HepG2 (cell line): ENCODE results near the gene SLC35B3. TPM values are rescaled to one million over a fixed set of nuclear protein-coding genes. Genes with fewer than 3 reads are reported as not detected.

ENCODE experiments used
- ATAC-seq: fragments of 200-7000 bp; cut with Tn5 transposase; 3 replicates; pipeline ENCODE4 v1.9.1; 2020; ENCODE audit warnings: mild to moderate bottlenecking, moderate library complexity
- BruUV-seq: library from RNA; stranded (reverse); fragments of 400-500 nt; replicated peaks from 2 replicates; lab custom pipeline; 2021; lab: Mats Ljungman, UMichigan
- CTCF ChIA-PET: fragments of 300-600 bp; formaldehyde crosslinking; extraction: SDS; loops from one replicate; lab custom pipeline; 2021; ENCODE audit warnings: low total read pairs, inconsistent platforms, low intra/inter-chr PET ratio; lab: Yijun Ruan, JAX
- POLR2A ChIA-PET: fragments of 350-600 bp; sonication (Branson Sonifier 250); formaldehyde crosslinking; loops from one replicate; lab custom pipeline; 2020; ENCODE audit warnings: antibody characterized with exemption, inconsistent platforms; lab: Yijun Ruan, JAX
- DNase-seq: peaks from one replicate; pipeline ENCODE4 v3.0.0-alpha.2; 2015; ENCODE audit warnings: low spot score
- FAIRE-seq: peaks from 3 replicates; lab custom pipeline; 2011; peaks lifted over from hg19 to GRCh38; lab: Jason Lieb, UNC
- H2AFZ ChIP-seq: one replicate; pipeline ENCODE4 v1.6.1; 2011; ENCODE audit warnings: low read length, inconsistent platforms
- H3K27ac ChIP-seq: fragments of 300-600 bp; 3 replicates; pipeline ENCODE4 v1.8.0; 2011; ENCODE audit warnings: mixed run types, mild to moderate bottlenecking, mixed read lengths, low read length, inconsistent platforms; ENCODE audit not compliant: insufficient read depth; ENCODE audit errors: extremely low read length
- H3K27me3 ChIP-seq, 2 experiments: fragments of 200-600 bp in 1 of 2; 2 replicates in 1 of 2; 3 replicates in 1 of 2; pipeline versions ENCODE4 v1.6.0 to v1.8.0; 2011; ENCODE audit warnings: low read length in 2 of 2, mild to moderate bottlenecking in 2 of 2, moderate library complexity in 2 of 2, inconsistent platforms in 1 of 2; ENCODE audit not compliant: insufficient read depth in 2 of 2, control insufficient read depth in 1 of 2
- H3K36me3 ChIP-seq, 2 experiments: fragments of 200-600 bp in 1 of 2; replicated peaks in 1 of 2; 2 replicates in 1 of 2; 3 replicates in 1 of 2; pipeline versions ENCODE4 v1.5.1 to v1.8.0; 2011; ENCODE audit warnings: low read length in 2 of 2, inconsistent platforms in 1 of 2; ENCODE audit not compliant: insufficient read depth in 2 of 2, control insufficient read depth in 1 of 2
- H3K4me1 ChIP-seq: 2 replicates; pipeline ENCODE4 v1.5.1; 2012; ENCODE audit warnings: low read length, inconsistent platforms; ENCODE audit not compliant: insufficient read depth
- H3K4me2 ChIP-seq: 2 replicates; pipeline ENCODE4 v1.6.0; 2011; ENCODE audit warnings: low read depth, low read length, inconsistent platforms
- H3K4me3 ChIP-seq, 3 experiments: fragments of 200-600 bp in 1 of 3; sonication (generic), shearing (Covaris generic) in 1 of 3; replicated peaks in 1 of 3; 2 replicates each; pipeline ENCODE4 v1.5.1; 2011 to 2016; ENCODE audit warnings: low read length in 3 of 3, inconsistent platforms in 2 of 3, low read depth in 2 of 3, mild to moderate bottlenecking in 2 of 3, control low read depth in 1 of 3, mixed read lengths in 1 of 3; ENCODE audit not compliant: insufficient read depth in 1 of 3
- H3K79me2 ChIP-seq: one replicate; pipeline ENCODE4 v1.6.1; 2011; ENCODE audit warnings: low read length, inconsistent platforms; ENCODE audit not compliant: insufficient read depth
- H3K9ac ChIP-seq: 2 replicates; pipeline ENCODE4 v1.6.0; 2011; ENCODE audit warnings: mild to moderate bottlenecking, low read depth, low read length, inconsistent platforms; ENCODE audit not compliant: insufficient read depth
- H3K9me3 ChIP-seq: 2 replicates; pipeline ENCODE4 v1.5.1; 2012; ENCODE audit warnings: mild to moderate bottlenecking, low read length
- H4K20me1 ChIP-seq: 2 replicates; pipeline ENCODE4 v1.6.0; 2011; ENCODE audit warnings: inconsistent platforms, mild to moderate bottlenecking, low read length, moderate library complexity; ENCODE audit not compliant: insufficient read depth
- ATRX ChIP-seq: sonication (generic); formaldehyde crosslinking; IDR thresholded peaks from 2 replicates; pipeline ENCODE4 v1.4.0; 2020; ENCODE audit warnings: missing genetic modification reagents, borderline replicate concordance
- CCDC6 ChIP-seq: sonication (generic); formaldehyde crosslinking; IDR thresholded peaks from 2 replicates; pipeline ENCODE4 v1.8.1; 2022; ENCODE audit warnings: mild to moderate bottlenecking, missing genetic modification reagents, moderate library complexity
- CENPX ChIP-seq: sonication (generic); formaldehyde crosslinking; IDR thresholded peaks from 2 replicates; pipeline ENCODE4 v1.9.0; 2021; ENCODE audit warnings: mild to moderate bottlenecking, missing genetic modification reagents, moderate library complexity
- ELF1 ChIP-seq: sonication (generic); formaldehyde crosslinking; IDR thresholded peaks from 2 replicates; pipeline ENCODE4 v1.4.0; 2020; ENCODE audit warnings: missing genetic modification reagents
- ETV5 ChIP-seq: IDR thresholded peaks from 2 replicates; pipeline ENCODE4 v1.6.1; 2018; ENCODE audit warnings: missing biosample characterization, missing genetic modification reagents, inconsistent platforms, borderline replicate concordance
- GFI1 ChIP-seq: sonication (generic); formaldehyde crosslinking; IDR thresholded peaks from 2 replicates; pipeline ENCODE4 v1.5.0; 2020; ENCODE audit warnings: missing genetic modification reagents, mild to moderate bottlenecking, borderline replicate concordance
- IRF9 ChIP-seq: sonication (generic); formaldehyde crosslinking; IDR thresholded peaks from 2 replicates; pipeline ENCODE4 v1.8.0; 2022; ENCODE audit warnings: missing genetic modification reagents, mild to moderate bottlenecking, borderline replicate concordance
- KLF12 ChIP-seq: sonication (generic); formaldehyde crosslinking; IDR thresholded peaks from 2 replicates; pipeline ENCODE4 v1.4.0; 2020; ENCODE audit warnings: missing genetic modification reagents, borderline replicate concordance
- NONO ChIP-seq, 2 experiments: fragments of 450-650 bp in 1 of 2; sonication (generic) in 1 of 2; formaldehyde crosslinking in 1 of 2; IDR thresholded peaks in 1 of 2; conservative IDR thresholded peaks in 1 of 2; 2 replicates each; pipeline versions ENCODE4 v1.6.1 to v1.8.0; 2017 to 2022; ENCODE audit warnings: mild to moderate bottlenecking in 1 of 2, missing genetic modification reagents in 1 of 2, moderate library complexity in 1 of 2
- ONECUT2 ChIP-seq: sonication (generic); formaldehyde crosslinking; IDR thresholded peaks from 2 replicates; pipeline ENCODE4 v1.4.0; 2020; ENCODE audit warnings: missing genetic modification reagents
- SATB2 ChIP-seq: sonication (generic); formaldehyde crosslinking; IDR thresholded peaks from 2 replicates; pipeline ENCODE4 v1.5.0; 2020; ENCODE audit warnings: missing genetic modification reagents
- SETDB1 ChIP-seq: sonication (generic); formaldehyde crosslinking; IDR thresholded peaks from 2 replicates; pipeline ENCODE4 v1.5.1; 2020; ENCODE audit warnings: missing genetic modification reagents, mild to moderate bottlenecking, borderline replicate concordance
- ZMYM3 ChIP-seq: sonication (generic); formaldehyde crosslinking; IDR thresholded peaks from 2 replicates; pipeline ENCODE4 v1.5.1; 2020; ENCODE audit warnings: mild to moderate bottlenecking, missing genetic modification reagents
- ZNF143 ChIP-seq: sonication (generic); formaldehyde crosslinking; IDR thresholded peaks from 2 replicates; pipeline ENCODE4 v1.4.0; 2020; ENCODE audit warnings: missing genetic modification reagents
- ZNF672 ChIP-seq: sonication (generic); formaldehyde crosslinking; IDR thresholded peaks from 2 replicates; pipeline ENCODE4 v1.8.1; 2022; ENCODE audit warnings: missing genetic modification reagents
- ZNF816 ChIP-seq: sonication (generic); formaldehyde crosslinking; IDR thresholded peaks from 2 replicates; pipeline ENCODE4 v1.8.0; 2022; ENCODE audit warnings: missing genetic modification reagents, mild to moderate bottlenecking, borderline replicate concordance
- ZNF850 ChIP-seq: sonication (generic); formaldehyde crosslinking; conservative IDR thresholded peaks from 2 replicates; pipeline ENCODE4 v1.9.0; 2021; ENCODE audit warnings: mild to moderate bottlenecking, missing genetic modification reagents
- WGBS: methylation state at CpG from one replicate; pipeline ENCODE4 v1.1.6; 2017; ENCODE audit warnings: low lambda C conversion rate; 5-methylcytosine and 5-hydroxymethylcytosine counted together
- in situ Hi-C: cut with HindIII; loops from 2 replicates; pipeline ENCODE4 v1.10.0; 2017; ENCODE audit warnings: low pct_unique_long_range_greater_than_20kb; ENCODE audit not compliant: extremely low pct_ligation_motif_present
- intact Hi-C: fragments of 100-400 bp; cut with micrococcal nuclease; formaldehyde crosslinking; loops from one replicate; pipeline ENCODE4 v1.10.0; 2022; ENCODE audit not compliant: unreplicated experiment
- polyA plus RNA-seq, 8 experiments: library from polyadenylated mRNA; depleted of rRNA in 3 of 8; stranded (reverse) in 7 of 8; unstranded in 1 of 8; fragments of >200 nt; fragmentation: Illumina TruSeq in 4 of 8; extraction: Trizol in 4 of 8; gene quantifications; 2 replicates each; pipeline versions ENCODE4 v1.2.1 to v1.2.3, GENCODE V29; 2011 to 2016; ENCODE audit warnings: low read depth in 4 of 8, missing spikeins in 1 of 8, mixed read lengths in 1 of 8; ENCODE audit not compliant: insufficient read depth in 1 of 8
- total RNA-seq, 5 experiments: library from RNA; depleted of rRNA; stranded (reverse); fragments of >200 nt; fragmentation: Illumina TruSeq; extraction: Trizol; gene quantifications; 2 replicates each; pipeline ENCODE4 v1.2.3, GENCODE V29; 2016; ENCODE audit warnings: low read depth in 1 of 5

SLC35B3 gene
- total and polyA plus RNA-seq, 2 of the 13 experiments (the other 11 are each of a cell fraction or from before 2014, with no cell fraction given): 8.7 to 13.5 TPM

DNA sequence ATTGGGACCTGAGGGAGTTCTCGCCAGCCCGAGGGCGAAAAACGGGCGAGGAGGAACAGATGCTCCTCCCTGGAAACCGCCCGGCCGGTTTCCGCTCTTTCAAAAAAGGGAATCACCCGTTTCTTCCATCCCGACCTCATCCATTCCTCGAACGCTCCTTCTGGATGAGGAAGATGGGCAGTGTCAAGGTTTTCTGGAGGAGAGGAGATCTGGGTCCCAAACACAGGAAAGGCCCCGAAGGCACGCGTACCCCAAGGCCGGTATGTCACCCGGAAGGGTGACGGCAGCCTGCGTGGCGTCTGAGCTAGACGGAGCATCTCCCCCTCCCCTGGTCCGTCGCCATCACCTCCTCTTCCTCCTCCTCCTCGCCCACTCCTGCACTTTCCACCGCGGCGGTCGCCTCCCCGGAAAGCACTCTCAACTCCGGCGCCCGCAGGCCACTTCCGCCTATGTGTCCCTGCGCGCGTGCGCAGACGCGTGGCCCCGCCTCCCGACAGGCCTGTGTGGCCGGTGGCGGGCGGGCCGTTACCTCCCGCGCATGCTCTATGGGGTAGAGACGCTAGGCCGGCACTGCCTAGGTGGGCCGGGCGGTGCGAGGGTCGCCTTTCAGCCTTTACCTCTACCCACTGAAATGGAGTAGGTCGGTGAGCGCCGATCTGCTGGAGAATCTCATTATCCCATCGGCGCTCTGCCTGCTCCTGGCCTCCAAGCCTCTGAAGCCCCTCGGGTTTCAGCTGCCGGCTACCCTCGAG, at the start of gene SLC35B3 (continued):
- TF ChIP-seq ETV5 (peak; percentile 83), CCDC6 (peak; percentile 98), NONO (IDR thresholded peaks at IDR 0.05) (no peak), NONO (CRISPR knock-in tag; conservative IDR thresholded peaks at IDR 0.05) (peak; percentile 55), CENPX (CRISPR knock-in tag) (no peak), SATB2 (CRISPR knock-in tag) (peak; percentile 47; the same call in 1 of the 2 replicates), SETDB1 (CRISPR knock-in tag) (no peak), ZNF816 (no peak; the same call in 1 of the 2 replicates), ZNF672 (no peak)

GRCh38 chr6:8483650-8484049, 48.3 kb upstream of the SLC35B3 start:
- no TSS peak for BruUV-seq

More at GRCh38 chr6:8483650-8484049, 48.3 kb upstream of the SLC35B3 start:
- 35% methylated on average over 1 of the region's 1 CpG for WGBS
- Histone ChIP-seq H3K36me3 (no peaks in the 10 kb centered on the region), H3K79me2 (no peaks in the 10 kb centered on the region), H3K9me3 (no peaks in the 10 kb centered on the region), H2AFZ (no peak overlapping the region), H3K4me2 (no peak overlapping the region)
- no peak for FAIRE-seq
- no peak for DNase-seq
- POLR2A ChIA-PET: no interaction called here
- CTCF ChIA-PET: no interaction called here
- TF ChIP-seq ONECUT2 (no peak), ATRX (no peak), KLF12 (CRISPR knock-in tag) (no peak), ZNF850 (CRISPR knock-in tag) (no peak), ZNF143 (CRISPR knock-in tag) (no peak), IRF9 (CRISPR knock-in tag) (no peak), ZMYM3 (CRISPR knock-in tag) (no peak), ELF1 (CRISPR knock-in tag) (no peak), GFI1 (CRISPR knock-in tag) (no peak)
- TF ChIP-seq, all 625 proteins: peak for 0
- Histone ChIP-seq H3K4me1 (no peaks in the 10 kb centered on the region), H4K20me1 (no peaks in the 10 kb centered on the region), H3K4me3 (no peak overlapping the region), H3K9ac (no peak overlapping the region), H3K27ac (no peak overlapping the region), H3K27me3 (no peaks in the 10 kb centered on the region)
- ATAC-seq: no peak
- intact Hi-C loops: no loop called here
- in situ Hi-C loops: no loop called here
